Stimulated activated CD8-positive, alpha-beta memory T cell treated with anti-CD3 and anti-CD28 coated beads, Interleukin-15, amount 100 ng/mL, for 1 hour (primary cell): ENCODE measurements around the gene SLC26A9.
A peak's percentile ranks its signal among the peaks of the same experiment; 100 is the strongest.

Source experiments
- DNase-seq: peaks from one replicate; pipeline ENCODE4 v3.0.0-alpha.2; 2020; ENCODE audit warnings: low read depth

Gene SLC26A9, protein sequence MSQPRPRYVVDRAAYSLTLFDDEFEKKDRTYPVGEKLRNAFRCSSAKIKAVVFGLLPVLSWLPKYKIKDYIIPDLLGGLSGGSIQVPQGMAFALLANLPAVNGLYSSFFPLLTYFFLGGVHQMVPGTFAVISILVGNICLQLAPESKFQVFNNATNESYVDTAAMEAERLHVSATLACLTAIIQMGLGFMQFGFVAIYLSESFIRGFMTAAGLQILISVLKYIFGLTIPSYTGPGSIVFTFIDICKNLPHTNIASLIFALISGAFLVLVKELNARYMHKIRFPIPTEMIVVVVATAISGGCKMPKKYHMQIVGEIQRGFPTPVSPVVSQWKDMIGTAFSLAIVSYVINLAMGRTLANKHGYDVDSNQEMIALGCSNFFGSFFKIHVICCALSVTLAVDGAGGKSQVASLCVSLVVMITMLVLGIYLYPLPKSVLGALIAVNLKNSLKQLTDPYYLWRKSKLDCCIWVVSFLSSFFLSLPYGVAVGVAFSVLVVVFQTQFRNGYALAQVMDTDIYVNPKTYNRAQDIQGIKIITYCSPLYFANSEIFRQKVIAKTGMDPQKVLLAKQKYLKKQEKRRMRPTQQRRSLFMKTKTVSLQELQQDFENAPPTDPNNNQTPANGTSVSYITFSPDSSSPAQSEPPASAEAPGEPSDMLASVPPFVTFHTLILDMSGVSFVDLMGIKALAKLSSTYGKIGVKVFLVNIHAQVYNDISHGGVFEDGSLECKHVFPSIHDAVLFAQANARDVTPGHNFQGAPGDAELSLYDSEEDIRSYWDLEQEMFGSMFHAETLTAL

GRCh38 chr1:205943245-205943644 is at the start of gene SLC26A9:
Gene SLC26A9, minus strand, starts transcription at chr1:205943456. Its CDS starts 7,636 bp downstream, at chr1:205935820.
- no peak for DNase-seq

- DNase-seq: no peak
These were observed 49.1 kb upstream of the SLC26A9 start for GRCh38 chr1:205992218-205992882.

GRCh38 chr1:205991237-205991636 is 48.0 kb upstream of the SLC26A9 start:
- no peak for DNase-seq

- no peak for DNase-seq
These were observed 47.0 kb upstream of the SLC26A9 start for GRCh38 chr1:205990226-205990625.

GRCh38 chr1:205989786-205990185 is 46.5 kb upstream of the SLC26A9 start:
- DNase-seq: no peak

DNA sequence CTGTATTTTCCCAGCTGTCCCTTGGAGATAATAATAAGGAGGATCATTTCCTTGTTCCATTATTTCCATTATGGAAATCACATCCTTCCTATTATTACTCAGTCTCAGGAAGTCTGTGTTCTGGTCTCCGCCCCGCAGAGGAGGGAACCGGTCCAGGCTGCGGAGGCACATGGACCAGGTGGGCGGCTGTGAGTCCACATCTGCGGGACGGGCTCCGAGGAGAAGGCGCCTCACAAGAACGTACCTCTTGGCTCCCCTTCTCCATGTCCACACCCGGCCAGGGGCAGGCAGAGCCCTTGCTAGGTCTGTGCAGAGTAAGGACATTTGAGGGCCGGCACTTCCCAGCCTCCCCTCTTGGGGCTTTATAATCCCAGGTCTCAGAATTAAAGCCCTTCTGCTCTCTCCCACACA is 45.3 kb upstream of the SLC26A9 start:
- DNase-seq: no peak

DNA sequence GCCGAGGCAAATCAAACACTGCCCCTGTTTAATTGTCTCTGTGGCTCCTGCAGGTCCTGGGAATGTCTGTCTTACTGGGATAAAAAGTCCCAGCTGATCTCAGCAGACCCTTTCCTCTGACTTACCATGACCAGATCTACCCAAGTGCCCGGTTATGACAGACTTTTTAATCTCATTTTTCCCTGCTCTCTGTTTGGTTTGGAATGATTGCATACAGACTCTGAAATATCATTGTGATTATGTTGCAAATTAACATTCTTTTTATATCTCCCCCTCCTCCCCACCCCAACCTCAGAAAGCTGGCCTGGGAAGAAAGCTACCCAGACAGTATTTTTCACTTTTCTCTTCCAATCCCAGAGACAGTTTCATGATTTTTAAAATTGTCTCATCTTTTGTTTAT is 43.6 kb upstream of the SLC26A9 start:
- no peak for DNase-seq

DNA sequence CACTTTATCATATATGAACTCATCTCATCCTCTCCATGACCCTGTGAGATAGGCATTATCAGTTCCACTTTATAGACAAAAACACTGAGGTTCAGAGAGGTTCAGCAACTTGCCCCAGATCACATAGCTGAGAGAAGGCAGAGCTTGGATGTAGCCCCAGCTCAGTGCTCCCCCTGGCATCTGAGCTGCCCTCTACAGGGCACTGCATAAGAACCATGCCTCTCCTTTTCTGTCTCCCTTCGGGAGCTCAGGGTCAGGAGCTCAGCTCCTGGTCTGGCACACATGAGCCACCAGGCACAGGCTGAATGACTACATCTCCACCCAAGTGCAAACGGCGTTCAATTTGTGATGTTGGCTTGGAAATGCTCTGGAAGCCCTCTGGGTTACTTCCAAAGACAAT is 43.0 kb upstream of the SLC26A9 start:
- DNase-seq: no peak

- DNase-seq: no peak
These were observed 42.2 kb upstream of the SLC26A9 start for GRCh38 chr1:205985330-205986005.

DNA sequence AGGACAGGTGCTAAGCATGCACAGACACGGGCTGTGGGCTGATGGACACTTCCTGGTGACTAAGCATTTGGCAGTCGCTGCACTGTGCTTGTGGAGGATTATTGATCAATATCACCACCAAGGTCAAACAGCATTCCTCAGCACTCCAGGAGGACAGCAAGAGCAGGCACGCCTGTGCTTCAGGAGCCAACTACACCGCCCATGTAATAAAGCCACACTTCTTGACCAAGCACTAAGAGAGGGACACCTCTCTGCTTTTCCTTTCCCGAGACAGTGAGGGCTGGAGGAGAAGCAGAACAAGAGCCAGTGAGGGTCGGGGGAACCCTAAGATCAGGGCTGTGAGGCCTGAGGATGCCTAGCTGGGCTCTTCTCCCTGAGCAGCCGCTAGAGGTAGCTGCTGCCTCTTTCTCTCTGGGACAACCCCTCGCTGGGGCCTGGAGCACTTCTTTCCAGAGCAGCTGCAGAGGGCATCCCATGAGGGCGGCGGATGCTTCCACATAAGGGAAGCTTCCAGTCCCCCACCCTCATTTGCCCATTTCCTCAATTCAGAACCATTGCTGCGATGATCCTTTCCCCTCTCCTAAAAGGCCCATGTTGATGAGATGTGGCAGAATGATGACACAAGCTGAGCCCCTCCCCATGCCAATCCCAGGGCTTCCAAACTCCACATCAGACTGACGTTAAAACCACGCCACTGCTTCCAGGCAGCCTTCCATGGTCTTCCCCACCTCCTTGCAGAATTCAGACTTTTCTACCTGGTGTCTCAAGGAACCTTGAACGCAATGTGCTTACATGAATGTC is 40.9 kb upstream of the SLC26A9 start:
- no peak for DNase-seq

- no peak for DNase-seq
These were observed 38.0 kb upstream of the SLC26A9 start for GRCh38 chr1:205981257-205981656.

GRCh38 chr1:205980237-205980870 is 37.1 kb upstream of the SLC26A9 start:
- DNase-seq: no peak

- DNase-seq: no peak
These were observed 36.0 kb upstream of the SLC26A9 start for GRCh38 chr1:205979301-205979700.

DNA sequence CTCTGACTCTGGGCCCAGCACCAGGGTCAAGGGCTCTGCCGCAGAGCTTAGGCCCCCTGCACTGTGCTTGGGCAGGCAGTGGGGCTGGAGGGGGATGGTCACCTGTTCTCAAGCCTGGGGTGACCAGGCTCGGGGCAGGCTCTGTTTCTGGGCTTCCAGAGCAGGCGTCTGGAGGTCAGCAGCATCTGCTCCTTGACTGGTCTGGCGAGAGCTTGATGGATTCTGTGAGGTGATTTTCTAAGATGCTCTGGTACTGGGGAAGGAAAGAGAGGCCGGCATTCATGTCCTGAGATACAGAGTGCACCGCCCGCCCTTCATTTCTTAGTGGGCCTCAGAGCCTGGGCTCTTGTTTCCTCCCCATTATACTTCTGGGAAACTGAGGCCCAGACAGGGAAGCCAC is 35.4 kb upstream of the SLC26A9 start:
- DNase-seq: no peak

DNA sequence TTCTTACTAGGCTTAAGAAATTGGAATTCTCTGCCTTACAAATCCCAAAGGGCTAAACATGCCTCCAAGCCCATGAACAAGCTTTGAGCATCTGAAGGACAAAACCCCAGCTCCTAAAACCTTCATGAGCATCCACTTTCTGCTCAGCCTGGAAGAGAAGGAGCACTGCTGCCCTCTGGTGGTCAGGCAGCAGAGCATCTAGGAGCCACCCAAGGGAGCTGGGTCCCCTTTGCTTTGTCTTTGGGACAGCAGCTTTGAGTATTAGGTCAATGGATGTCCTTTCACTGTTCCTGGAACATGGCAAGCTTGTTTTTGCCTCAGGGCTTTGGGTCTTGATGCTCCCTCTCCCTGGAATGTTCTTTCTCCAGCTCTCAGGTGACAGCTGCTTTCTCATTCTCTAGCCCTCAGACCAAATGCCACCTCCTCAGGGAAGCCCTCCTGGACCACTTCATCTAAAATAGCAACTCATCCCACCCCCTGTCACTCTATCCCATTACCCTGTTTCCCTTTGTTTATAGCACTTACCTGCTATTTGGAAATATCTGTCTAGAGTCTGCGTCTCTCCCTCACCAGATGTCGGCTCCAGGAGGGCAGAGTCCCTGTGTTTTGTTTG is 34.3 kb upstream of the SLC26A9 start:
- peak; percentile 68 for DNase-seq

DNA sequence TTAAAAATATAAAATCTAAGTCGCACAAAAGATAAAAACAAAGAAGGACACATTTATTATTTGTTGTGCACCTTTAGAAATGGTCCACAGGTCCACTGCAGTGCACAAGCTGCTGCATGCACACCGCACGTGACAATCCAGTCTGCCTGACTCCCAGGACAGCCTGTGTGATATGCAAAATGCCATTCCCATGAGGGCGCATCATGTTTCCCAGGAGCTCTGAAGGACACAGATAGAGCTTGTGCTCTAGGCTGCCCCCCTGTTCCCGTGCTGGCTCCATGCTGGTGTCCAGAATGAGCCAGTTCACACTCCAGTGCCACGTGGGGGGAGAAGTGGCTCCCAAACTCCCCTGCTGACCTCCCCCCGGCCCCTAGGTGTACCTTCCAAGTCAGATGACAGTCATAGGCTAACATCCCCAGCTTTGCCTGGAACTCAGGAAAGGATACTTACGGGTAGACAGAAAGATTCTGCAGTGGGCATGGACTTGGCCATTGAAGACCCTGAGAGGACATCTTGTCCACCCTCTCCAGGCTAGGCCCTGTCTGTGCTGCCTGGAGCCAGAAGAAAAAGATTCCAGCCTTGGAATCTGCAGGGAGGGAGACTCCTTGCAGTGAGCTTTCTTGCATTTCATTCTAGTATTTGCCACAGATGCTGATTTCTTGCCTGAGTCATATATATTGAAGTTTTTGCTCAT is 33.6 kb upstream of the SLC26A9 start:
- no peak for DNase-seq

GRCh38 chr1:205976036-205976435 is 32.8 kb upstream of the SLC26A9 start:
- no peak for DNase-seq

DNA sequence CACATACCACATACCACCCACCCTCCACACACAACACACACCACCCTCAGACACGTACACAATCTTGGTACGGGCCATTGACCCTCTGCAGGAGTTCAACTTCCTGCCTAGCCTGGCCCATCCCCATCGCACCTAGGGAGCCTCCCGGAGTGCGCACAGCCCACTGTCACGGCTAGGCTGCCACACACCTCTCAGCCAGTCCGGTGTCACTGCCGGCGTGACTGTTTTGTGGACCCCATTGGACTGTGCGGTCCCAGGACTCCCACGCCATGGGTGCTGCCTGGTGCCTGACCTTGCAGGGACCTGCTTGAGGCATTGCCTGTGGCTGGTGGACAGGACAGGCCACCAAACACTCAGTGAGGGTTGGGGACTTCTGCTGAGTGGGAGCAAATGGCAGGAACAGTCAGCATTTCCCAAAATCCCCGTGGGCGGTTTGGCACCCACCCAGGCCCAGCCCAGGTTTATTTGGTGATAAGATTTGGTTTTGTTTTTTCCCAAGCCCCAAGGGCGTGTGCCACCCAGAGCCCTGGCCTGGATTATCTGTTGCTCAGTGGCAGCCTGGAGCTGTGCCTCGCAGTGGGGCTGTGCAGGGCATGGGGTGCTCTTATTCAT is 32.2 kb upstream of the SLC26A9 start:
- no peak for DNase-seq

- no peak for DNase-seq
These were observed 31.5 kb upstream of the SLC26A9 start for GRCh38 chr1:205974712-205975111.
